H9 (cell line): Measurements from ENCODE around the gene LRRC71. TPM values are rescaled to one million over a fixed set of nuclear protein-coding genes. Genes with fewer than 3 reads are reported as not detected.

Experiments
- DNase-seq: peaks from one replicate; pipeline ENCODE4 v3.0.0-alpha.2; 2017
- H2AFZ ChIP-seq: one replicate; pipeline ENCODE4 v1.6.1; 2013; ENCODE audit warnings: mild to moderate bottlenecking, low read length, control low read depth, moderate library complexity
- H2AK5ac ChIP-seq: 2 replicates; pipeline ENCODE4 v1.6.1; 2013; ENCODE audit warnings: low read length, control low read depth, mixed read lengths; ENCODE audit not compliant: insufficient read length
- H2BK120ac ChIP-seq: one replicate; pipeline ENCODE4 v1.6.1; 2013; ENCODE audit warnings: low read depth, mild to moderate bottlenecking, low read length, control low read depth, inconsistent platforms; ENCODE audit not compliant: poor library complexity, severe bottlenecking
- H2BK12ac ChIP-seq: 2 replicates; pipeline ENCODE4 v1.6.1; 2013; ENCODE audit warnings: low read length, control low read depth, mixed read lengths, low read depth; ENCODE audit not compliant: insufficient read length
- H2BK15ac ChIP-seq: 2 replicates; pipeline ENCODE4 v1.6.1; 2013; ENCODE audit warnings: low read depth, low read length, control low read depth
- H2BK20ac ChIP-seq: one replicate; pipeline ENCODE4 v1.6.1; 2013; ENCODE audit warnings: low read depth, mild to moderate bottlenecking, low read length, control low read depth, inconsistent platforms; ENCODE audit not compliant: poor library complexity, severe bottlenecking
- H2BK5ac ChIP-seq: 2 replicates; pipeline ENCODE4 v1.6.1; 2013; ENCODE audit warnings: low read length, control low read depth, mixed read lengths; ENCODE audit not compliant: insufficient read length
- H3K14ac ChIP-seq: 2 replicates; pipeline ENCODE4 v1.6.1; 2013; ENCODE audit warnings: low read length, control low read depth; ENCODE audit not compliant: insufficient read depth
- H3K18ac ChIP-seq: 2 replicates; pipeline ENCODE4 v1.6.1; 2013; ENCODE audit warnings: low read depth, mild to moderate bottlenecking, mixed read lengths, low read length, control low read depth; ENCODE audit not compliant: insufficient read length
- H3K23ac ChIP-seq: 2 replicates; pipeline ENCODE4 v1.6.1; 2013; ENCODE audit warnings: low read length, control low read depth, mixed read lengths, low read depth; ENCODE audit not compliant: insufficient read length
- H3K23me2 ChIP-seq: 2 replicates; pipeline ENCODE4 v1.6.1; 2013; ENCODE audit warnings: low read depth, mild to moderate bottlenecking, mixed read lengths, low read length, control low read depth; ENCODE audit not compliant: insufficient read length, poor library complexity, severe bottlenecking
- H3K27ac ChIP-seq: 2 replicates; pipeline ENCODE4 v1.5.1; 2013; ENCODE audit warnings: low read length, control low read depth, mixed read lengths, low read depth; ENCODE audit not compliant: insufficient read length
- H3K27me3 ChIP-seq: 2 replicates; pipeline ENCODE4 v1.6.1; 2013; ENCODE audit warnings: low read length, control low read depth, inconsistent platforms; ENCODE audit not compliant: insufficient read depth
- H3K4ac ChIP-seq: 2 replicates; pipeline ENCODE4 v1.6.1; 2013; ENCODE audit warnings: low read depth, mild to moderate bottlenecking, control low read depth, inconsistent platforms, low read length, moderate library complexity
- H3K4me1 ChIP-seq: 2 replicates; pipeline ENCODE4 v1.6.1; 2013; ENCODE audit warnings: low read length, control low read depth, inconsistent platforms; ENCODE audit not compliant: insufficient read depth
- H3K4me2 ChIP-seq: 2 replicates; pipeline ENCODE4 v1.6.1; 2013; ENCODE audit warnings: low read length, control low read depth, mixed read lengths; ENCODE audit not compliant: insufficient read length, insufficient read depth
- H3K56ac ChIP-seq: 2 replicates; pipeline ENCODE4 v1.6.1; 2013; ENCODE audit warnings: low read depth, mild to moderate bottlenecking, mixed read lengths, low read length, control low read depth; ENCODE audit not compliant: insufficient read length
- H3K79me1 ChIP-seq: 2 replicates; pipeline ENCODE4 v1.6.1; 2013; ENCODE audit warnings: low read depth, mild to moderate bottlenecking, moderate library complexity, low read length, control low read depth, inconsistent platforms; ENCODE audit not compliant: insufficient read depth, poor library complexity, severe bottlenecking
- H3K79me2 ChIP-seq: 2 replicates; pipeline ENCODE4 v1.6.1; 2013; ENCODE audit warnings: low read length, control low read depth, inconsistent platforms; ENCODE audit not compliant: insufficient read depth
- H3K9ac ChIP-seq: 2 replicates; pipeline ENCODE4 v1.6.1; 2013; ENCODE audit warnings: low read length, control low read depth, mixed read lengths; ENCODE audit not compliant: insufficient read length; ENCODE audit errors: extremely low read depth
- H3K9me3 ChIP-seq: one replicate; pipeline ENCODE4 v1.6.1; 2013; ENCODE audit warnings: low read depth, low read length, inconsistent platforms; ENCODE audit not compliant: control insufficient read depth
- H3T11ph ChIP-seq: one replicate; pipeline ENCODE4 v1.6.1; 2013; ENCODE audit warnings: mild to moderate bottlenecking, low read length, control low read depth, inconsistent platforms
- H4K20me1 ChIP-seq: one replicate; pipeline ENCODE4 v1.6.1; 2013; ENCODE audit not compliant: control insufficient read depth, insufficient read length, insufficient read depth
- H4K5ac ChIP-seq: 2 replicates; pipeline ENCODE4 v1.6.1; 2013; ENCODE audit warnings: low read depth, mild to moderate bottlenecking, mixed read lengths, low read length, control low read depth; ENCODE audit not compliant: insufficient read length
- H4K8ac ChIP-seq: replicated peaks from 2 replicates; pipeline ENCODE4 v1.6.1; 2013; ENCODE audit warnings: low read length, control low read depth, mixed read lengths, low read depth; ENCODE audit not compliant: insufficient read length
- H4K91ac ChIP-seq: 2 replicates; pipeline ENCODE4 v1.6.1; 2013; ENCODE audit warnings: low read depth, mild to moderate bottlenecking, moderate library complexity, mixed read lengths, low read length, control low read depth; ENCODE audit not compliant: insufficient read length
- H3K27ac Mint-ChIP-seq, 3 experiments: 2 replicates in 2 of 3; 3 replicates in 1 of 3; pipeline ENCODE4 v1.8.0; 2020 to 2021; ENCODE audit warnings: mixed read lengths in 3 of 3, mild to moderate bottlenecking in 1 of 3, moderate library complexity in 1 of 3
- H3K27me3 Mint-ChIP-seq: 2 replicates; pipeline ENCODE4 v1.8.0; 2021; ENCODE audit warnings: low read depth, mild to moderate bottlenecking, moderate library complexity, mixed read lengths
- H3K36me3 Mint-ChIP-seq, 3 experiments: 2 replicates in 2 of 3; 3 replicates in 1 of 3; pipeline ENCODE4 v1.8.0; 2020 to 2021; ENCODE audit warnings: low read depth in 3 of 3, mixed read lengths in 3 of 3; ENCODE audit not compliant: insufficient read depth in 1 of 3
- H3K4me1 Mint-ChIP-seq, 2 experiments: 2 replicates each; pipeline ENCODE4 v1.8.0; 2020; ENCODE audit warnings: mixed read lengths in 2 of 2
- H3K4me3 Mint-ChIP-seq, 2 experiments: 2 replicates in 1 of 2; 3 replicates in 1 of 2; pipeline ENCODE4 v1.8.0; 2020 to 2021; ENCODE audit warnings: mild to moderate bottlenecking in 2 of 2, mixed read lengths in 2 of 2, moderate library complexity in 1 of 2
- H3K9me3 Mint-ChIP-seq, 2 experiments: 2 replicates in 1 of 2; 3 replicates in 1 of 2; pipeline ENCODE4 v1.8.0; 2020; ENCODE audit warnings: mild to moderate bottlenecking in 2 of 2, mixed read lengths in 2 of 2, moderate library complexity in 1 of 2
- CTCF ChIP-seq: fragments of 200-600 bp; sonication (generic); conservative IDR thresholded peaks from 3 replicates; pipeline ENCODE4 v1.8.0; 2021; ENCODE audit warnings: antibody characterized with exemption, mild to moderate bottlenecking
- WGBS: extraction: QIAGEN DNeasy Blood & Tissue Kit; methylation state at CpG from one replicate; pipeline ENCODE4 v1.1.7; 2013; ENCODE audit warnings: missing lambda C conversion rate, low lambda C conversion rate, mixed read lengths; ENCODE audit not compliant: insufficient read length; ENCODE audit errors: extremely low coverage; 5-methylcytosine and 5-hydroxymethylcytosine counted together
- total RNA-seq: library from RNA; stranded (reverse); gene quantifications from 2 replicates; pipeline ENCODE4 v1.2.1, GENCODE V29; 2021

Gene LRRC71
- total RNA-seq, 1 experiment from 2014 or later: not detected

- no peak overlapping the region for H3T11ph ChIP-seq
- H4K20me1 ChIP-seq: no peaks in the 10 kb centered on the region
- no peak overlapping the region for H3K18ac ChIP-seq
- H3K56ac ChIP-seq: no peak overlapping the region
- no peak overlapping the region for H4K91ac ChIP-seq
- H3K79me2 ChIP-seq: no peaks in the 10 kb centered on the region
- H3K27ac ChIP-seq: no peak overlapping the region
- H3K4ac ChIP-seq: no peak overlapping the region
- no peak overlapping the region for H2BK20ac ChIP-seq
- no peak overlapping the region for H4K8ac ChIP-seq
- H3K23me2 ChIP-seq: no peaks in the 10 kb centered on the region
- H3K27me3 Mint-ChIP-seq: no peaks in the 10 kb centered on the region
- no peak for DNase-seq
- H2BK120ac ChIP-seq: no peak overlapping the region
- no peaks in the 10 kb centered on the region for H3K27me3 ChIP-seq
- no peak overlapping the region for H4K5ac ChIP-seq
- no peak overlapping the region for H2BK5ac ChIP-seq
- TF ChIP-seq CTCF: no peak
- H2AFZ ChIP-seq: no peak overlapping the region
- H3K4me2 ChIP-seq: no peak overlapping the region
- no peaks in the 10 kb centered on the region for H3K79me1 ChIP-seq
- H3K9me3 Mint-ChIP-seq: no peaks in the 10 kb centered on the region
- H3K9me3 ChIP-seq: no peaks in the 10 kb centered on the region
- no peak overlapping the region for H3K23ac ChIP-seq
- no peaks in the 10 kb centered on the region for H3K4me1 ChIP-seq
- H3K9ac ChIP-seq: no peak overlapping the region
- peaks cover 0 to 3% of the 10 kb centered on the region in 2 experiments; a peak in 1 of 4 replicates for H3K4me1 Mint-ChIP-seq
- no CpG with 5 or more reads among the region's 3 CpGs for WGBS
- peaks cover 25 to 86% (median 80%) of the 10 kb centered on the region in 3 experiments; a peak in 6 of 7 replicates for H3K36me3 Mint-ChIP-seq
- H2BK15ac ChIP-seq: no peak overlapping the region
- no peak overlapping the region for H3K4me3 Mint-ChIP-seq
- no peak overlapping the region for H2AK5ac ChIP-seq
- H3K14ac ChIP-seq: no peak overlapping the region
- H3K27ac Mint-ChIP-seq: no peak overlapping the region
- H2BK12ac ChIP-seq: no peak overlapping the region
Measured at GRCh38 chr1:156957634-156958033, 37.2 kb downstream of the LRRC71 start.
